PC-3 (cell line): ENCODE data around the gene TACSTD2.
"Not testable (repeated sequence)": the region's sequence is repeated elsewhere in the genome, so short reads cannot be mapped to it uniquely, and the experiment has no call there.

Source experiments
- CTCF ChIP-seq: fragments of 300-600 bp; sonication (generic); conservative IDR thresholded peaks from 2 replicates; pipeline ENCODE4 v1.5.1; 2017; ENCODE audit warnings: antibody characterized with exemption, low read depth, mild to moderate bottlenecking, low read length
- EZH2 ChIP-seq: fragments of 300-600 bp; sonication (generic); IDR thresholded peaks from one replicate; pipeline ENCODE4 v1.6.1; 2017; ENCODE audit warnings: antibody characterized with exemption, mild to moderate bottlenecking, low read length; ENCODE audit not compliant: unreplicated experiment
- EZH2phosphoT487 ChIP-seq: fragments of 300-600 bp; sonication (generic); IDR thresholded peaks from 2 replicates; pipeline ENCODE4 v1.6.1; 2018; ENCODE audit warnings: mild to moderate bottlenecking, antibody characterized with exemption, low read length, borderline replicate concordance

DNA sequence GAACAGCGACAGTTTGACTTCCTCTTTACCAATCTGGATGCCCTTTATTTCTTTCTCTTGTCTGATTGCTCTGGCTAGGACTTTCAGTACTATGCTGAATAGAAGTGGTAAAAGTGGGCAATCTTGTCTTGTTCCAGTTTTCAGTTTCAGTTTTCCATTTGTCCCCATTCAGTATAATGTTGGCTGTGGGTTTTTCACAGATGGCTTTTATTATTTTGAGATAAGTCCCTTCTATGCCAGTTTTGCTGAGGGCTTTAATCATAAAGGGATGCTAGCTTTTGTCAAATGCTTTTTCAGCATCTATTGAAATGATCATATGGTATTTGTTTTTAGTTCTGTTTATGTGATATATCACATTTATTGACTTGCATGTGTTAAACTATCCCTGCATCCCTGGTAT is 24.9 kb upstream of the TACSTD2 start:
- TF ChIP-seq CTCF, EZH2, EZH2phosphoT487: not testable (repeated sequence)
